Mucosa of rectum (tissue), 2 donors: Measurements from ENCODE around the gene TAF15.
A peak's percentile ranks its signal among the peaks of the same experiment; 100 is the strongest.

Experiments used
- H3K27ac ChIP-seq, 2 donors: one replicate each; pipeline ENCODE4 v1.7.0; 2013; ENCODE audit warnings: inconsistent platforms in 2 of 2, low read depth in 2 of 2, low read length in 2 of 2
- H3K27me3 ChIP-seq, 2 donors: one replicate each; pipeline ENCODE4 v1.7.0; 2013; ENCODE audit warnings: low read length in 2 of 2; ENCODE audit not compliant: control insufficient read depth in 2 of 2, insufficient read depth in 2 of 2
- H3K36me3 ChIP-seq, 2 donors: one replicate each; pipeline ENCODE4 v1.7.0; 2013; ENCODE audit warnings: low read length in 2 of 2; ENCODE audit not compliant: control insufficient read depth in 2 of 2, insufficient read depth in 2 of 2
- H3K4me1 ChIP-seq, 2 donors: one replicate each; pipeline ENCODE4 v1.7.0; 2013; ENCODE audit warnings: low read length in 2 of 2, mild to moderate bottlenecking in 1 of 2; ENCODE audit not compliant: control insufficient read depth in 2 of 2, insufficient read depth in 2 of 2
- H3K4me3 ChIP-seq, 2 donors: one replicate each; pipeline ENCODE4 v1.7.0; 2013; ENCODE audit warnings: low read length in 2 of 2
- H3K9ac ChIP-seq, 2 donors: one replicate each; pipeline ENCODE4 v1.7.0; 2013; ENCODE audit warnings: low read length in 2 of 2, low read depth in 1 of 2, mild to moderate bottlenecking in 1 of 2
- H3K9me3 ChIP-seq, 2 donors: one replicate each; pipeline ENCODE4 v1.7.0; 2013; ENCODE audit warnings: low read length in 2 of 2; ENCODE audit not compliant: control insufficient read depth in 2 of 2
- donor health status: healthy.
- donor health status: Normal muscosa, but diverticular disease.

Gene TAF15

GRCh38 chr17:35797918-35798317, 11.4 kb upstream of the TAF15 start:
- no peak overlapping the region for H3K9ac ChIP-seq
- H3K36me3 ChIP-seq, result no peaks in the 10 kb centered on the region
- no peaks in the 10 kb centered on the region for H3K9me3 ChIP-seq
- H3K27me3 ChIP-seq, result peaks cover 0 to 7% of the 10 kb centered on the region in 2 donors
- H3K4me1 ChIP-seq, result peaks cover 24 to 49% of the 10 kb centered on the region in 2 donors
- no peak overlapping the region for H3K27ac ChIP-seq
- no peak overlapping the region for H3K4me3 ChIP-seq

GRCh38 chr17:35799942-35800341, 9.3 kb upstream of the TAF15 start:
- Histone ChIP-seq H3K36me3 (no peaks in the 10 kb centered on the region), H3K27me3 (peaks cover 0 to 3% of the 10 kb centered on the region in 2 donors), H3K4me1 (peaks cover 18 to 38% of the 10 kb centered on the region in 2 donors), H3K27ac (peak overlapping the region; percentile 41 to 45), H3K4me3 (no peak overlapping the region), H3K9me3 (no peaks in the 10 kb centered on the region), H3K9ac (no peak overlapping the region)

GRCh38 chr17:35801583-35802224, 7.6 kb upstream of the TAF15 start:
- peaks cover 11 to 26% of the 10 kb centered on the region in 2 donors for H3K4me1 ChIP-seq
- peak overlapping the region in 1 of 2 donors; percentile 47 for H3K9ac ChIP-seq
- no peaks in the 10 kb centered on the region for H3K9me3 ChIP-seq
- no peaks in the 10 kb centered on the region for H3K27me3 ChIP-seq
- no peaks in the 10 kb centered on the region for H3K36me3 ChIP-seq
- H3K4me3 ChIP-seq, result no peak overlapping the region
- H3K27ac ChIP-seq, result peak overlapping the region; percentile 73 to 74

GRCh38 chr17:35804658-35805192, 4.6 kb upstream of the TAF15 start:
- no peaks in the 10 kb centered on the region for H3K9me3 ChIP-seq
- no peaks in the 10 kb centered on the region for H3K36me3 ChIP-seq
- H3K4me1 ChIP-seq, result peaks cover 17 to 26% of the 10 kb centered on the region in 2 donors
- no peak overlapping the region for H3K27ac ChIP-seq
- no peak overlapping the region for H3K4me3 ChIP-seq
- no peaks in the 10 kb centered on the region for H3K27me3 ChIP-seq
- H3K9ac ChIP-seq, result no peak overlapping the region

DNA sequence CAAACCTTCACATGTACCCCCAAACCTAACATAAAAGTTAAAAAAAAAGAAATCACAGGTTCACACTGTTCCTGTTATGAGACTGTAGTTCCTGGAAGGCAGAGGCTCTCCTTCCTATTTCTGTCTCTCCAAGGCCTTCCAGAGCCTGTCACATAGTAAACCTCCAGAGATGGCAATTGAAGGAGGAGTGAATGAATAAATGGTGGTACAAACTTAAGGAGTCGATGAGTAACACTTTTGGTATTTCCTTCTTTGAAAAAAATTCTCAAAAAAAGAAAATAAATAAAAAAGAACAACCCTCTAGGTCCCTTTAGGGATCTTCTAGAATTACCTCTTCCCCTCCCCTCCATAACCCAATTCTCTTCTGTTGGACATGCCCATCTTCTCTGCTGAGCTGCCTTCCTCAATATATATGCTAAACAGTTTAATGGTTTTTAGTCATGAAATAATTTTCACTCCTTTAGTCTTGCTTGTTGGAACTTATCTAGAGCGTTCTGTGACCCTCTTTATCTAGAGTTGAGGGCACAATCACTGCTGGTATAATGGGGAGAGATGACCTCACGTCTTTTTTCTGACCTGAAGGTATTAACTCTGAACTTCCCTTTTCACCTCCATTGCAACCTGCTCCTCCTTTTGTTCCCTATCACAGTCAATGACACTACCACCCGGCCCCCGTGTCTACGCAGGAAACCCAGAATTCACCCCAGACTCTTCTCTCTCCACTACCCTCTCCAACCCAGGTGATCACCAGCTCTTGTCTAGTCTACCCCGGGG, 1.7 kb upstream of the TAF15 start:
- Histone ChIP-seq H3K27ac (no peak overlapping the region), H3K4me3 (no peak overlapping the region), H3K4me1 (peaks cover 16 to 17% of the 10 kb centered on the region in 2 donors), H3K27me3 (no peaks in the 10 kb centered on the region), H3K9me3 (no peaks in the 10 kb centered on the region), H3K9ac (no peak overlapping the region), H3K36me3 (no peaks in the 10 kb centered on the region)

- Histone ChIP-seq H3K9me3 (no peaks in the 10 kb centered on the region), H3K9ac (peak overlapping the region; percentile 88 to 96), H3K4me1 (peaks cover 16 to 17% of the 10 kb centered on the region in 2 donors), H3K27ac (peak overlapping the region; percentile 94 to 96), H3K4me3 (peak overlapping the region; percentile 91 to 98), H3K27me3 (no peaks in the 10 kb centered on the region), H3K36me3 (no peaks in the 10 kb centered on the region)
These were observed 883 bp upstream of the TAF15 start for GRCh38 chr17:35808240-35808961.

- Histone ChIP-seq H3K4me3 (peak overlapping the region; percentile 91 to 98), H3K9ac (peak overlapping the region; percentile 88 to 96), H3K4me1 (peaks cover 16 to 17% of the 10 kb centered on the region in 2 donors), H3K9me3 (no peaks in the 10 kb centered on the region), H3K36me3 (no peaks in the 10 kb centered on the region), H3K27me3 (no peaks in the 10 kb centered on the region), H3K27ac (peak overlapping the region; percentile 94 to 96)
These were observed 674 bp downstream of the TAF15 start for GRCh38 chr17:35809855-35810461.

DNA sequence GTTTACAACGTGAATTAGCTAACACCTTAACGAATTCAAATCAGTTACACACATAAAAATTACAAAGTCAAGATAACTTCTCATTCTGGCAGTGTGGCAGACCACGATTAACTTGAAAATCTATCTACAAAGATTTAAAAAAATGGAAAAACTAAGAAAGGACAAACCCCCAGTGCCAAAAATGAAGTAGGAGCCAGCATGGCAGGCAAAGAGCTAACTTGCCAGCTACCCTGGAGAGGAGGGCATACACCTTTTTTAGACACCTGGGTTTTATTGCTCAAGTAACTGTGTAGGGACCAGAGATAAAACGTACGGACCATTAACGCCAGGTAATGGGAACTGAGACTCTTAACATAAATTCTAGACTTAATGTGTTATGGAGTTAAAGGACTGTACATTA, 2.5 kb downstream of the TAF15 start:
- no peak overlapping the region for H3K4me3 ChIP-seq
- peaks cover 16 to 17% of the 10 kb centered on the region in 2 donors for H3K4me1 ChIP-seq
- no peaks in the 10 kb centered on the region for H3K27me3 ChIP-seq
- H3K36me3 ChIP-seq, result peaks cover 0 to 3% of the 10 kb centered on the region in 2 donors
- H3K9ac ChIP-seq, result no peak overlapping the region
- H3K27ac ChIP-seq, result no peak overlapping the region
- H3K9me3 ChIP-seq, result no peaks in the 10 kb centered on the region

DNA sequence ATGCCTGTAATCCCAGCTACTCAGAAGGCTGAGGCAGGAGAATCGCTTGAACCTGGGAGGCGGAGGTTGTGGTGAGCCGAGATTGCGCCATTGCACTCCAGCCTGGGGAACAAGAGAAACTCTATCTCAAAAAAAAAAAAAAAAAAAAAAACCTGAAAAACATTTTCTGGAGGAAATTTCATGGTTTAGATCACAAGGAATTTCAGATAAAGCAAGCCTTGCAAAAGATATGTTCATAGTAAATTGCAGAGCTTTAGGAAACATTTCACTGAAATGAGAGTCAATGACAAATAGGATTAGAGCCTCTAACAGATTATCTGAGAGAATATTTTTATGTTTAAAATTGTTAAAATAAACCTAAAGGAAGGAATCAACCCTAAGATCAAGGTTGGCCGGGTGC, 3.2 kb downstream of the TAF15 start:
- Histone ChIP-seq H3K4me3 (no peak overlapping the region), H3K27ac (no peak overlapping the region), H3K9me3 (no peaks in the 10 kb centered on the region), H3K9ac (no peak overlapping the region), H3K27me3 (no peaks in the 10 kb centered on the region), H3K4me1 (peaks cover 17 to 18% of the 10 kb centered on the region in 2 donors), H3K36me3 (peaks cover 0 to 3% of the 10 kb centered on the region in 2 donors)
